Measurements from ENCODE around the gene FOS. TPM values are rescaled to one million over a fixed set of nuclear protein-coding genes. Genes with fewer than 3 reads are reported as not detected.
A peak's percentile ranks its signal among the peaks of the same experiment; 100 is the strongest.

FOS gene
- total RNA-seq, 4 donors from 2014 or later, result 62.2 to 181 (median 88.6) TPM

- no peak for TF ChIP-seq POLR2A (IDR thresholded peaks at IDR 0.05)
- no peak for TF ChIP-seq CTCF (IDR thresholded peaks at IDR 0.05)
- Histone ChIP-seq H3K27me3 (no peaks in the 10 kb centered on the region), H3K9me3 (no peaks in the 10 kb centered on the region), H3K4me3 (no peak overlapping the region), H3K4me1 (peaks cover 31 to 74% (median 33%) of the 10 kb centered on the region in 3 donors), H3K27ac (peak overlapping the region in 3 of 4 donors; percentile 13 to 39 (median 18)), H3K36me3 (no peaks in the 10 kb centered on the region)
- no peak for DNase-seq
- intact Hi-C loops (cut with DNase I), result loop anchor here (10.0 kb wide), 1 partner anchor 45 kb away; no protein-coding TSS in a partner anchor
- 63 to 67% methylated on average over 2 of the region's 2 CpGs for WGBS, 2 donors
Measured at GRCh38 chr14:75249958-75250336, 28.7 kb upstream of the FOS start.

GRCh38 chr14:75250800-75251199 is 27.8 kb upstream of the FOS start:
- peak overlapping the region in 1 of 4 donors; percentile 99 for H3K27ac ChIP-seq
- 84 to 94% methylated on average over 4 of the region's 4 CpGs for WGBS, 2 donors
- no peaks in the 10 kb centered on the region for H3K27me3 ChIP-seq
- intact Hi-C loops (cut with DNase I), result no loop called here
- TF ChIP-seq POLR2A (IDR thresholded peaks at IDR 0.05) (no peak), CTCF (IDR thresholded peaks at IDR 0.05) (no peak)
- H3K36me3 ChIP-seq, result no peaks in the 10 kb centered on the region
- DNase-seq, result no peak
- no peak overlapping the region for H3K4me3 ChIP-seq
- H3K4me1 ChIP-seq, result peaks cover 35 to 79% (median 40%) of the 10 kb centered on the region in 3 donors
- H3K9me3 ChIP-seq, result no peaks in the 10 kb centered on the region

- intact Hi-C loops (cut with DNase I), result no loop called here
- WGBS, 2 donors, result 50 to 55% methylated on average over 5 to 6 of the region's 10 CpGs
- no peaks in the 10 kb centered on the region for H3K36me3 ChIP-seq
- no peaks in the 10 kb centered on the region for H3K9me3 ChIP-seq
- DNase-seq, result no peak
- peak in 1 of 4 donors; percentile 28 for TF ChIP-seq POLR2A (IDR thresholded peaks at IDR 0.05)
- TF ChIP-seq CTCF (IDR thresholded peaks at IDR 0.05), result no peak
- peak overlapping the region; percentile 84 to 99 (median 90) for H3K27ac ChIP-seq
- H3K4me3 ChIP-seq, result no peak overlapping the region
- peaks cover 40 to 79% (median 40%) of the 10 kb centered on the region in 3 donors for H3K4me1 ChIP-seq
- H3K27me3 ChIP-seq, result no peaks in the 10 kb centered on the region
Measured at GRCh38 chr14:75252254-75252837, 26.3 kb upstream of the FOS start.

- peaks cover 48 to 90% (median 49%) of the 10 kb centered on the region in 3 donors for H3K4me1 ChIP-seq
- TF ChIP-seq POLR2A (IDR thresholded peaks at IDR 0.05) (peak in 1 of 4 donors; percentile 24), CTCF (IDR thresholded peaks at IDR 0.05) (no peak)
- 36 to 45% methylated on average over 4 to 6 of the region's 6 CpGs for WGBS, 2 donors
- DNase-seq, result no peak
- no peaks in the 10 kb centered on the region for H3K27me3 ChIP-seq
- H3K9me3 ChIP-seq, result no peaks in the 10 kb centered on the region
- H3K4me3 ChIP-seq, result peak overlapping the region in 1 of 4 donors; percentile 4
- H3K36me3 ChIP-seq, result no peaks in the 10 kb centered on the region
- peak overlapping the region; percentile 82 to 99 (median 88) for H3K27ac ChIP-seq
- intact Hi-C loops (cut with DNase I), result no loop called here
Measured at GRCh38 chr14:75254381-75254822, 24.2 kb upstream of the FOS start.

DNA sequence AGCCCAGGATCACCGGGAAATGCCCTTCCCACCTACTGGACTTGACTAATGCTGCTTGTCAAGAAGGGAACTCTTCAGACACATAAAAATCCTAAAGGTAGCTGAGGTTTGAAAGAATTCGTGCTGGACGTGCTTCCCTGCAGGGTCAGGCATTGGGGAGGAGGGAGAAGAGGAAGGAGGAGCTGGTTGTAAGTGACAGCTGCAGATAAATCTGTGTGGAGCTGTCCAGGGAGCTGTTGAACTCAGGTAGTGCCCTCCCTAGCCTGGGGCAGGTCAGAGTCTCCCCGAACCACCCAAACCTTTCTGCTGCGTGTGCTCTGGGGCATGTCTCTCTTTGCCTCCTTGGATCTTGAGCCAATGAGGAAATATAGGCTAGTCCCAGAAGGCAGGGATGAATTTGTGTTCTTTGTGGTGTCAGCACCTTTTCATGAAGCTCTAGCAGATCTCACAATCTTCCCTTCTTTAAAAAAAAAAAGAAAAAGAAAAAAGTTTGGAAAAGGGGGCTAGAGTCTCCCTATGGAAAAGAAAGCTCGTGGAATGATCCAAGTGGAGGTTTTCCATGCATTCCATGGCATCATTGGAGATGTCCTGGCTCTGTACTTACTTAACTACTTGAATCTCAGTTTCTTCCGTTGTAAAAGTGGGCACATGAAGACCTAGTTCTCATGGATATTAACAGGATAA is 23.6 kb upstream of the FOS start:
- H3K27ac ChIP-seq, result peak overlapping the region; percentile 82 to 99 (median 88)
- H3K27me3 ChIP-seq, result no peaks in the 10 kb centered on the region

More for the DNA sequence above, 23.6 kb upstream of the FOS start:
- intact Hi-C loops (cut with DNase I), result no loop called here
- TF ChIP-seq POLR2A (IDR thresholded peaks at IDR 0.05) (no peak), CTCF (IDR thresholded peaks at IDR 0.05) (no peak)
- peak overlapping the region in 1 of 4 donors; percentile 4 for H3K4me3 ChIP-seq
- 28 to 55% methylated on average over 3 to 7 of the region's 7 CpGs for WGBS, 2 donors
- H3K4me1 ChIP-seq, result peaks cover 52 to 93% (median 52%) of the 10 kb centered on the region in 3 donors
- DNase-seq, result no peak
- H3K9me3 ChIP-seq, result no peaks in the 10 kb centered on the region
- H3K36me3 ChIP-seq, result no peaks in the 10 kb centered on the region
